BLaER1 treated with 17β-estradiol and CSF1 and Interleukin-3, amounts not matched to agents 10 nM and 100 nM (cell line): ENCODE measurements around the gene FAM167B.
"Not testable (repeated sequence)": the region's sequence is repeated elsewhere in the genome, so short reads cannot be mapped to it uniquely, and the experiment has no call there.

Source experiments
- H3K27ac ChIP-seq, 11 experiments: shearing (Covaris generic); formaldehyde crosslinking; 2 replicates each; pipeline ENCODE4 v1.8.1; 2022
- H3K27me3 ChIP-seq, 11 experiments: shearing (Covaris generic); formaldehyde crosslinking; 2 replicates each; pipeline ENCODE4 v1.8.1; 2022
- H3K36me3 ChIP-seq, 11 experiments: shearing (Covaris generic); formaldehyde crosslinking; 2 replicates each; pipeline ENCODE4 v1.8.1; 2022
- H3K4me1 ChIP-seq, 10 experiments: shearing (Covaris generic); formaldehyde crosslinking; 2 replicates each; pipeline ENCODE4 v1.8.1; 2022
- H3K4me2 ChIP-seq, 11 experiments: shearing (Covaris generic); formaldehyde crosslinking; 2 replicates each; pipeline ENCODE4 v1.8.1; 2022
- H3K4me3 ChIP-seq, 10 experiments: shearing (Covaris generic); formaldehyde crosslinking; 2 replicates each; pipeline ENCODE4 v1.8.1; 2022
- H3K9ac ChIP-seq, 11 experiments: shearing (Covaris generic); formaldehyde crosslinking; 2 replicates each; pipeline ENCODE4 v1.8.1; 2022
- H3K9me3 ChIP-seq, 11 experiments: shearing (Covaris generic); formaldehyde crosslinking; replicated peaks in 1 of 11; 2 replicates each; pipeline ENCODE4 v1.8.1; 2022
- H4K20me1 ChIP-seq, 11 experiments: shearing (Covaris generic); formaldehyde crosslinking; 2 replicates each; pipeline ENCODE4 v1.8.1; 2022
- Cebpa-rat ChIP-seq, 11 experiments: shearing (Covaris generic); IDR thresholded peaks; 2 replicates each; pipeline ENCODE4 v1.8.1; 2022

Gene FAM167B

DNA sequence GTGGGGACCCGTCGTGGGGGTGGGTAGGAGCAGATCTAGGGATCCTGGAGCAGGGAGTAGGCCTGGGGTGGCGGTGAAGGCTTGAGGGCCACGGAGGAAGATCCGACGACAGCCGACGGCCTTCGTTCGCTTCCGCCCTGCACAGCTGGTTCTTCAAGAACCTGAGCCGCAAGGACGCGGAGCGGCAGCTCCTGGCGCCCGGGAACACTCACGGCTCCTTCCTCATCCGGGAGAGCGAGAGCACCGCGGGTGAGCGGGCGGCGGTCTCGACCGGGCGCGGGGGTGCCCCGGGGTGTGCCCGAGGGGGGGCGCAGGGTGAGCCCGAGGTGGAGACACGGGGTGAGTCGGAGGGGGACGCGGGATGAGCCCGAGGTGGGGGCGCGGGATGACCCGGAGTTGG, 28.4 kb downstream of the FAM167B start:
- no peak overlapping the region for H3K4me3 ChIP-seq
- no peak overlapping the region for H3K9ac ChIP-seq
- TF ChIP-seq Cebpa-rat (IDR thresholded peaks at IDR 0.05) = no peak

GRCh38 chr1:32276032-32276782, 29.2 kb downstream of the FAM167B start:
- Histone ChIP-seq H4K20me1 (no peaks in the 10 kb centered on the region), H3K4me3 (no peak overlapping the region), H3K4me2 (no peak overlapping the region), H3K9me3 (0 out of 22 replicates have a peak, but pooled peaks cover 0 to 5% (median 0%) of the 10 kb centered on the region in 11 experiments), H3K27me3 (no peaks in the 10 kb centered on the region), H3K36me3 (peaks cover 0 to 59% (median 18%) of the 10 kb centered on the region in 11 experiments; a peak in 13 of 22 replicates), H3K27ac (no peak overlapping the region), H3K4me1 (peaks cover 0 to 33% (median 29%) of the 10 kb centered on the region in 10 experiments; a peak in 18 of 20 replicates), H3K9ac (no peak overlapping the region)
- TF ChIP-seq Cebpa-rat (IDR thresholded peaks at IDR 0.05) = no peak

More for the DNA sequence above, 28.4 kb downstream of the FAM167B start:
- no peak overlapping the region for H3K4me2 ChIP-seq
- H3K9me3 ChIP-seq = 0 out of 22 replicates have a peak, but pooled peaks cover 0 to 5% (median 0%) of the 10 kb centered on the region in 11 experiments
- H3K36me3 ChIP-seq = peaks cover 0 to 52% (median 16%) of the 10 kb centered on the region in 11 experiments; a peak in 13 of 22 replicates
- H3K4me1 ChIP-seq = peaks cover 0 to 33% (median 29%) of the 10 kb centered on the region in 10 experiments; a peak in 18 of 20 replicates
- H4K20me1 ChIP-seq = no peaks in the 10 kb centered on the region
- H3K27me3 ChIP-seq = no peaks in the 10 kb centered on the region
- no peak overlapping the region for H3K27ac ChIP-seq

- not testable (repeated sequence) for H3K27me3 ChIP-seq, H3K27ac ChIP-seq
- peaks cover 0 to 33% (median 19%) of the 10 kb centered on the region in 11 experiments; a peak in 12 of 22 replicates for H3K36me3 ChIP-seq
Observed at GRCh38 chr1:32284777-32285176, 37.8 kb downstream of the FAM167B start.

GRCh38 chr1:32285658-32286057, 38.6 kb downstream of the FAM167B start:
- Histone ChIP-seq H3K9me3 (no peaks in the 10 kb centered on the region), H4K20me1 (no peaks in the 10 kb centered on the region; a peak in 1 of 22 replicates), H3K27ac (no peak overlapping the region), H3K9ac (no peak overlapping the region), H3K36me3 (peaks cover 0 to 24% (median 10%) of the 10 kb centered on the region in 11 experiments; a peak in 10 of 22 replicates), H3K4me2 (no peak overlapping the region), H3K4me1 (peaks cover 0 to 5% (median 3%) of the 10 kb centered on the region in 10 experiments; a peak in 14 of 20 replicates), H3K4me3 (no peak overlapping the region), H3K27me3 (no peaks in the 10 kb centered on the region)
- TF ChIP-seq Cebpa-rat (IDR thresholded peaks at IDR 0.05) = no peak

More at GRCh38 chr1:32284777-32285176, 37.8 kb downstream of the FAM167B start:
- not testable (repeated sequence) for H3K9me3 ChIP-seq, H4K20me1 ChIP-seq, H3K4me1 ChIP-seq, H3K4me3 ChIP-seq, H3K9ac ChIP-seq, H3K4me2 ChIP-seq

DNA sequence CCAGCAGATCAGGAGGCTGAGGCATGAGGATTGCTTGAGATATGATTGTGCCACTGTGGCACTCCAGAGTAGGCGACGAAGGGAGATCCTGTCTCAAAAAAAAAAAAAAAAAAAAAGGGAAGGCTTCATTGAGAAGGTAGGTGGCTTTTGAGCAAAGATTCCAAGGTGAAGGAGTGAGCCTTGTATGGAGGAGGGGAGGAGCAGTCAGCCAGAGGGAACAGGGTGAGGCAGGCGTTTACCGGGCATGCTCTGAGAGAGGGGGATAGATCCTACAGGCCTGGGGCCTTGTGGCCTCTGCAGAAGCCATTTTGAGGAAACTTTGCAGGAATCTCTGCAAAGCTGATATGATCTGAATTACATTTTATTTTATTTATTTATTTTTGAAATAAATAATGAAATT, 39.7 kb downstream of the FAM167B start:
- Histone ChIP-seq H4K20me1 (no peaks in the 10 kb centered on the region; a peak in 1 of 22 replicates), H3K9ac (no peak overlapping the region), H3K27me3 (no peaks in the 10 kb centered on the region), H3K4me3 (no peak overlapping the region), H3K36me3 (peaks cover 0 to 15% (median 9%) of the 10 kb centered on the region in 11 experiments; a peak in 7 of 22 replicates), H3K27ac (no peak overlapping the region), H3K9me3 (no peaks in the 10 kb centered on the region), H3K4me1 (peaks cover 6 to 13% (median 12%) of the 10 kb centered on the region in 10 experiments; a peak in 18 of 20 replicates), H3K4me2 (no peak overlapping the region)
- TF ChIP-seq Cebpa-rat (IDR thresholded peaks at IDR 0.05) = no peak

- H3K4me1 ChIP-seq = peaks cover 23 to 31% (median 30%) of the 10 kb centered on the region in 10 experiments
- H3K9me3 ChIP-seq = no peaks in the 10 kb centered on the region
- no peak overlapping the region for H3K27ac ChIP-seq
- H3K36me3 ChIP-seq = peaks cover 0 to 14% (median 9%) of the 10 kb centered on the region in 11 experiments; a peak in 9 of 22 replicates
- TF ChIP-seq Cebpa-rat (IDR thresholded peaks at IDR 0.05) = no peak
- H3K9ac ChIP-seq = no peak overlapping the region
- H4K20me1 ChIP-seq = peaks cover 0 to 11% (median 3%) of the 10 kb centered on the region in 11 experiments; a peak in 7 of 22 replicates
- no peaks in the 10 kb centered on the region for H3K27me3 ChIP-seq
- H3K4me3 ChIP-seq = no peak overlapping the region
- no peak overlapping the region for H3K4me2 ChIP-seq
Observed at GRCh38 chr1:32289256-32289655, 42.2 kb downstream of the FAM167B start.

DNA sequence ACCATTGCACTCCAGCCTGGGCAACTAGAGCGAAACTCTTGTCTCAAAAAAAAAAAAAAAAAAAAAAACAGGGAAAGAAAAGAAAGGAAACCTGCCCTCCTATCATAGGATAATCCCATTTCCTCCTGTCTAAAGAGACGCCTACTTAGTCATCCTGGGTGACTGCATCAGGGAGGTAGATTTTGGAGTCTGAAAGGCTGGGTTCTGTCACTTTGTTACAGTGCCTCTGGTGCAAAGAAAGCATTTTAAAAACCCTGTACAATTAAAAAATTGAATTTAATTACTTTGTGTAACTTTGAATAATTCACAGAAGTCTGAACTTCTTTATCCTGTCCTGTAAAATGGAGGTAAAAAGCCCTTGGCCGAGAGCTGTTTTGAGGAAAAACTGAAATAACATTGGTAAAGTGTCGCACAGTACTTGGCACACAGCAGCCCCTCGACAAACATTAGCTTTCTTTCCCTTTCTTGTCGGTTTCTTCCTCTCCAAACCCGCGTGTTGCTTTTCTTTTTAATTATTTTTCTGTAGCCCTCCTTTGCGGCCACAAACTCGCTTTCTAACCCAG, 44.2 kb downstream of the FAM167B start:
- H3K4me1 ChIP-seq = peaks cover 40 to 51% (median 44%) of the 10 kb centered on the region in 10 experiments
- H3K9ac ChIP-seq = peak overlapping the region; percentile 82 to 92 (median 88)
- H4K20me1 ChIP-seq = peaks cover 0 to 27% (median 17%) of the 10 kb centered on the region in 11 experiments; a peak in 15 of 22 replicates
- H3K9me3 ChIP-seq = peaks cover 0 to 4% (median 0%) of the 10 kb centered on the region in 11 experiments; a peak in 2 of 22 replicates
- H3K36me3 ChIP-seq = peaks cover 11 to 24% (median 17%) of the 10 kb centered on the region in 11 experiments; a peak in 20 of 22 replicates
- no peaks in the 10 kb centered on the region for H3K27me3 ChIP-seq
- peak overlapping the region; percentile 41 to 95 (median 78) for H3K4me2 ChIP-seq
- peak overlapping the region; percentile 67 to 91 (median 89); a peak in 21 of 22 replicates for H3K27ac ChIP-seq
- H3K4me3 ChIP-seq = peak overlapping the region; percentile 74 to 96 (median 90)
- TF ChIP-seq Cebpa-rat (IDR thresholded peaks at IDR 0.05) = no peak

GRCh38 chr1:32291708-32292538, 44.9 kb downstream of the FAM167B start, which contains the start of gene HDAC1:
Gene HDAC1, plus strand, starts transcription at chr1:32292083. Its CDS starts 87 bp downstream, at chr1:32292170.
- Histone ChIP-seq H3K36me3 (peaks cover 14 to 30% (median 24%) of the 10 kb centered on the region in 11 experiments; a peak in 20 of 22 replicates), H3K4me3 (peak within 1 kb of the TSS; percentile 74 to 96 (median 90)), H3K4me1 (peaks cover 40 to 54% (median 46%) of the 10 kb centered on the region in 10 experiments), H3K4me2 (peak within 1 kb of the TSS; percentile 90 to 99 (median 94)), H3K27ac (peak within 1 kb of the TSS; percentile 67 to 91 (median 89); a peak in 21 of 22 replicates), H3K9ac (peak within 1 kb of the TSS; percentile 82 to 92 (median 88)), H4K20me1 (peaks cover 0 to 34% (median 21%) of the 10 kb centered on the region in 11 experiments; a peak in 16 of 22 replicates), H3K9me3 (peaks cover 0 to 4% (median 0%) of the 10 kb centered on the region in 11 experiments; a peak in 2 of 22 replicates), H3K27me3 (no peaks in the 10 kb centered on the region)
- TF ChIP-seq Cebpa-rat (IDR thresholded peaks at IDR 0.05) = no peak

DNA sequence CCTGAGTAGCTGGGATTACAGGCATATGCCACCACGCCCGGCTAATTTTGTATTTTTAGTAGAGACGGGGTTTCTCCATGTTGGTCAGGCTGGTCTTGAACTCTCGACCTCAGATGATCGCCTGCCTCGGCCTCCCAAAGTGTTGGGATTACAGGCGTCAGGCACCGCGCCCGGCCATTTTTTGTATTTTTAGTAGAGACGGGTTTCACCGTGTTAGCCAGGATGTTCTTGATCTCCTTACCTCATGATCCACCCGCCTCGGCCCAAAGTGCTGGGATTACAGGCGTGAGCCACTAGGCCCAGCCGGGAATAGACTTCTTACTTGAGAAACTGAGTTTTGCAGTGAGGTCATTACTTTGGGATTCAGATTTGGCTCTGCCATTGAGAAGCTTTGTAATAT, 51.2 kb downstream of the FAM167B start:
- not testable (repeated sequence) for H3K27ac ChIP-seq, H3K27me3 ChIP-seq, H3K4me3 ChIP-seq, H3K9me3 ChIP-seq, H3K9ac ChIP-seq
- Histone ChIP-seq H3K4me1 (peaks cover 31 to 42% (median 35%) of the 10 kb centered on the region in 10 experiments), H3K36me3 (peaks cover 50 to 90% (median 77%) of the 10 kb centered on the region in 11 experiments), H4K20me1 (peaks cover 0 to 93% (median 64%) of the 10 kb centered on the region in 11 experiments; a peak in 18 of 22 replicates), H3K4me2 (peak overlapping the region in 2 of 11 experiments; percentile 6 to 12; a peak in 2 of 22 replicates)
